SU-DHL-6 (cell line): Measurements from ENCODE around the gene CEACAM16.

Experiments used
- EZH2phosphoT487 ChIP-seq: fragments of 200-600 bp; sonication (generic), shearing (Covaris generic); conservative IDR thresholded peaks from 2 replicates; pipeline ENCODE4 v1.6.1; 2018; ENCODE audit warnings: mild to moderate bottlenecking, antibody characterized with exemption, low read length, moderate library complexity, mixed read lengths
- TF ChIP-seq, protein P1 (sequence below): fragments of 200-600 bp; sonication (generic); IDR thresholded peaks from one replicate; pipeline ENCODE4 v1.5.1; 2017; ENCODE audit warnings: antibody characterized with exemption, mild to moderate bottlenecking, low read length, moderate library complexity; ENCODE audit not compliant: insufficient read depth, poor library complexity, severe bottlenecking

DNA sequence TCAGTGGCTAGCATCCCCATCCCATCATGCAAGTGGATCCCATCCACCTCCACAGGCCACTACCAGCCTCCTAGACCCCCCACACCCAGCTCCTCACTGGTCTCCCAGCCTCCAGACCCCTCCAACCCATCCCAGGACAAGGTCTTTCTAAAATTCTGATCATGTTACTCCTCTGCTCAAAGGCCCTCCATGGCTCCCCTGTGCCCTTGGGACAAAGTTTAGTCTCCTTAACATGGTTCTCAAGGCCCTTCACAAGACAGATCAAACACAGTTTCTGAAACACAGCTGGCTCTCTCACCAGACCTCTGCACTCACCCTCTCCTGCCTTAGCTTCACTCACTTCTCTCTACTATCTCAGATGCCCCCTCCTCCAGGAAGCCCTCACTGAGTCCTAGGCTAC, 18.4 kb upstream of the CEACAM16 start:
- TF ChIP-seq, protein P1, sequence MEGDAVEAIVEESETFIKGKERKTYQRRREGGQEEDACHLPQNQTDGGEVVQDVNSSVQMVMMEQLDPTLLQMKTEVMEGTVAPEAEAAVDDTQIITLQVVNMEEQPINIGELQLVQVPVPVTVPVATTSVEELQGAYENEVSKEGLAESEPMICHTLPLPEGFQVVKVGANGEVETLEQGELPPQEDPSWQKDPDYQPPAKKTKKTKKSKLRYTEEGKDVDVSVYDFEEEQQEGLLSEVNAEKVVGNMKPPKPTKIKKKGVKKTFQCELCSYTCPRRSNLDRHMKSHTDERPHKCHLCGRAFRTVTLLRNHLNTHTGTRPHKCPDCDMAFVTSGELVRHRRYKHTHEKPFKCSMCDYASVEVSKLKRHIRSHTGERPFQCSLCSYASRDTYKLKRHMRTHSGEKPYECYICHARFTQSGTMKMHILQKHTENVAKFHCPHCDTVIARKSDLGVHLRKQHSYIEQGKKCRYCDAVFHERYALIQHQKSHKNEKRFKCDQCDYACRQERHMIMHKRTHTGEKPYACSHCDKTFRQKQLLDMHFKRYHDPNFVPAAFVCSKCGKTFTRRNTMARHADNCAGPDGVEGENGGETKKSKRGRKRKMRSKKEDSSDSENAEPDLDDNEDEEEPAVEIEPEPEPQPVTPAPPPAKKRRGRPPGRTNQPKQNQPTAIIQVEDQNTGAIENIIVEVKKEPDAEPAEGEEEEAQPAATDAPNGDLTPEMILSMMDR: no peak
- no peak for TF ChIP-seq EZH2phosphoT487
